HTR-8/SVneo (cell line): ENCODE results near the gene PMIS2.

Experiments
- DNase-seq: peaks from one replicate; pipeline ENCODE4 v3.0.0; 2011; ENCODE audit warnings: low spot score, mixed read lengths; ENCODE audit not compliant: insufficient read length
- FAIRE-seq: peaks from 2 replicates; lab custom pipeline; 2011; peaks lifted over from hg19 to GRCh38; lab: Jason Lieb, UNC

The PMIS2 gene

DNA sequence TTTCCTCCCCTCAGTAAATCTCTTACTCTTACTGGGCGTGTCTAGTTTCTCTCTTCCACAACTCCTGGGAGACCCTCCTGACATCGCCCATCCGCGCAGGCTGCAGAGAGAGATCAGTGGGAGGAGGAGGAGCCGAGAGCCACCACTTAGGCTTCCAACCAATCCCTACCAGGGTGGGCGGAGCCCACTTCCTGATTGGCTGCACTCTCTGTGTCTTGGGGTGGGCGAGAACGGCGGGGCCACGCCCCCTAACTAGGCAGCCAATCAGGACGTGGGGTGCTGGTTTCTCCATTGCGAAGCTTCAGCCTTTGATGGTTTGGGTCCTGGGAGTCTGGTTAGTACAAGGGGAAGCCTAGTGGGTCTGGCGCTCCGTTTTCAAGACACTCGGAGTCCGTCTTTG, at the start of gene PMIS2:
PMIS2 (plus strand) TSS at position 326 of the 400 bp plus-strand sequence. CDS start 87 bp downstream, outside the sequence.
- FAIRE-seq, result no peak
- no peak for DNase-seq

DNA sequence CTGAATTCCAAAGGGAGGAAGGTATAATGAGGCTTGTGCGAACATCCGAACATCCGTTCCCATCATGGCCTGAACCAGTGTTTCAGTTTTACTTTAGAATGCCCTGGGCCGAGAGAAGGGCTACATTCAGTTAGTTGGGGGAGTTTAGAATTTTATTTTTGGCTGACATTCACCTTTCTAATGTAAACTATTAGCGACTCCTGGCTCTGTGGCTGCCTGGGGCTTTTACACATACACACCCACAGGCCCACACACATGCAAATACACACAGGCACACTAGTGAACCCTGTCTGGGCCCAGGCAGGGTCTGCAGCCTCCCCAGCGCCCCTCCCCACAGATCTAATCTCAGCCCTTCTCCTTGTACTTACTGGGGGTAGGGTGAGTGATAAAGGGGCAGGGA, 46.7 kb upstream of the PMIS2 start:
- FAIRE-seq, result no peak
- DNase-seq, result no peak

DNA sequence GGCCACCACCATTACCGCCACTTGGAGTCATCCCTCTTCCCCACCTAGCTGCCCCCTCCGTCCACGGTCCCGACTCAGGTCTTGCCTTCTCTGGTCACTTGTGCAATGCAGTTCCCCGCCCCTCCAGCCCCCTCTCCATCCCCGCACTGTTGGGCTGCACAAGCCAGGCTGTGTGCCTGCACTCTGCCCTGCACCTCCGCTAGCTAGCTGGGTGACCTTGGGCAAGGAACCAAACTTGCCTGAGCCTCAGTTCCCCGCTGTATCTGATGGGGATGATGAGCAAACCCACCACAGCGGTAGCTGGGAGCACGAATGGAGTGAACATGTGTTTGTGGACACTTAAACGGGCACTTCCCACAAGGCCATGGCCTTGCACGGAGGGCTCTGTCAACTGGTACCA, 46.1 kb upstream of the PMIS2 start:
- no peak for DNase-seq
- no peak for FAIRE-seq

DNA sequence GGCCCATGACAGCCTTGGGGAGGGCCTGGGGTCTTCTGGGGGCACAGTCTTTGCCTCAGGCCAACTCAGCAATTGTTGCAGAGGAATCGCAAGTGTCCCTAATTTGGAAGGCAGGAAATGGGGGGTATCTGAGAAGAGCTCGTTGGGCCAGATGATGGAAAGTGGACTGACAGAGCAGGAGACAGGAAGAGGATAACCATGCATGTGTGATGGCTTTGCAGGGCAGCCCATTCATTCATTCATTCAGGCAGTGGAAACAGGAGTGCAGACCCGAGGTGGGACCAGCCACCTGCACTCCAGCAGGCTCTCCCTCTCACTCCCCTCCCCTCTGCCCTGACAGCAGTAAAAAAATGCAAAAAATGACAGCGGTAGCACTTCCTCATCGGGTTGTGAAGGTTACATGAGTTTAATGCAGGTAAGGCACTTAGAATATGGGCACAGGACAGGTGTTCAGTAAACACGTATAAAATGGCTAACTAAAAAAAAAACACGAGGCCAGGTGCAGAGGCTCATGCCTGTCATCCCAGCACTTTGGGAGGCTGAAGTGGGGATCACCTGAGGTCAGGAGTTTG, 45.5 kb upstream of the PMIS2 start:
- DNase-seq, result no peak
- FAIRE-seq, result peak; percentile 9

DNA sequence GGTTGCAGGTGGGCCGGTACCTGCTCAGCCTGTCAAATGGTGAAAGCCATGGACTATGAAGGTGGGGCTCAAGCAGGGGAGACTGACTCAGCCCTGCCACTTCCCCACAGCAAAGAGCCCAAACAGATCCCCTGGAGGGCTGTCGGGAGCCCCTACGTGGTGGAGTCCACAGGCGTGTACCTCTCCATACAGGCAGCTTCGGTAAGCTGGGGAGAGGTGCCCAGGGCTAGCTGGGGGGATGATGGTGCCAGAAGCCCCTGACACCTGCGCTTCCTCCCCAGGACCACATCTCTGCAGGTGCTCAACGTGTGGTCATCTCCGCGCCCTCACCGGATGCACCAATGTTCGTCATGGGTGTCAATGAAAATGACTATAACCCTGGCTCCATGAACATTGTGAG, 43.8 kb upstream of the PMIS2 start:
- FAIRE-seq, result no peak

DNA sequence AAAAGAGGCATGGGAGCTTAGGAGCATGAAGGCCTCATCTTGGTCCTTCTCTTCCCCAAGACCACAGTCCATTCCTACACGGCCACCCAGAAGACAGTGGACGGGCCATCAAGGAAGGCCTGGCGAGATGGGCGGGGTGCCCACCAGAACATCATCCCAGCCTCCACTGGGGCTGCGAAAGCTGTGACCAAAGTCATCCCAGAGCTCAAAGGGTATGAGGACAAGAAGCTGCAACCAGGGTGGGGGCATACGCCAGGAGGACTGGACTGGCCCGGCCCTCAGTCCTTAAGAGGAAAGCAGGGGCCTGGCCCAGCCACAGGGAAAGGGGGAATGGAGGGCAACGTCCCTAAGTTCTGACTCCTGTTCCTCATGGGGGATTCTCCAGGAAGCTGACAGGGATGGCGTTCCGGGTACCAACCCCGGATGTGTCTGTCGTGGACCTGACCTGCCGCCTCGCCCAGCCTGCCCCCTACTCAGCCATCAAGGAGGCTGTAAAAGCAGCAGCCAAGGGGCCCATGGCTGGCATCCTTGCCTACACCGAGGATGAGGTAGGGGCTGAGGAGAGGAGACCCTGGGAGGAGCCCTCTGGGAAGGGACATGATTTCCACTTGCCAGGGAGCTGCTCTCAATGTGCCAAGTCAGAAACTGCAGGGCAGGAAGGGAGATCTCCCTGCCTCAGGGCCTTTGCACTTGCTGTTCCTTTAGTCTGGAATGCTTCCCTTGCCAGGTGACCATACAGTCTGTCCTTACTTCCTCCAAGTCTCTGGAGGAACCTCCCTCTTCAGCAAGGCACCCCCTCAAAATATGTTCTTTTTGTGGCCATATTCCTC, 42.5 kb upstream of the PMIS2 start:
- FAIRE-seq (no peak), DNase-seq (no peak)

More for the DNA sequence above, 43.8 kb upstream of the PMIS2 start:
- DNase-seq, result no peak

DNA sequence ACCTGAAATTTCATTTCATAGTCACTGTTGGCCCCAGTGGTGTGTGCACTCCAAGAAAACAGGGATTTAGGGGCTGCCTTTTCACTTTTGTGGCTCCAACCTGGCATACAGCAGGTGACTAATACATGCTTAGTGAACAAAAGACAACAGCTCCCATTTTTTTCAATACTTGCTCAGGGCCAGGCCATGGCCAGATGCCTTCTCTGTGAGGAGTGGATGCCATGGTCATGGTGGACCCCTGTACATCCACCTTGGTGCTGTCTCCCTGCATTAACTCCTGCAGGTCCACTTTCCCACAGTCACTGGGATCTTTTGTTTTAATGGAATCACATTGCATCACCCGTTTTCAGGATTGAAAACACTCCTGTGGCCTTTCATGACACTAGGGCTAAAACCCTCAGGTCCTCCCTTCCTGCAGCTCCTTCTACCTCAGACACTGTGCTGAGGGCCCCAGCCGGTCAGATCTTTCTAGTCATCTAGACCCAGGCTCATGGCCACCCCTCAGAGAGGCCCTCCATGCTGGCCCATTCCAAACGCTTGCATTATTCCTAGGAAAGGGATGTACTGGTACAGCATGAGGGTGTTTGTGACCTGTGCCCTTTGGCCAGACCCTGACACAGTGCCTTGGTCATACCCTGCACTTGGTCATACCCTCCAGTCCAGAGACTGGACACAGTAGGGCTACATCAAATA, 41.7 kb upstream of the PMIS2 start:
- FAIRE-seq, result no peak

DNA sequence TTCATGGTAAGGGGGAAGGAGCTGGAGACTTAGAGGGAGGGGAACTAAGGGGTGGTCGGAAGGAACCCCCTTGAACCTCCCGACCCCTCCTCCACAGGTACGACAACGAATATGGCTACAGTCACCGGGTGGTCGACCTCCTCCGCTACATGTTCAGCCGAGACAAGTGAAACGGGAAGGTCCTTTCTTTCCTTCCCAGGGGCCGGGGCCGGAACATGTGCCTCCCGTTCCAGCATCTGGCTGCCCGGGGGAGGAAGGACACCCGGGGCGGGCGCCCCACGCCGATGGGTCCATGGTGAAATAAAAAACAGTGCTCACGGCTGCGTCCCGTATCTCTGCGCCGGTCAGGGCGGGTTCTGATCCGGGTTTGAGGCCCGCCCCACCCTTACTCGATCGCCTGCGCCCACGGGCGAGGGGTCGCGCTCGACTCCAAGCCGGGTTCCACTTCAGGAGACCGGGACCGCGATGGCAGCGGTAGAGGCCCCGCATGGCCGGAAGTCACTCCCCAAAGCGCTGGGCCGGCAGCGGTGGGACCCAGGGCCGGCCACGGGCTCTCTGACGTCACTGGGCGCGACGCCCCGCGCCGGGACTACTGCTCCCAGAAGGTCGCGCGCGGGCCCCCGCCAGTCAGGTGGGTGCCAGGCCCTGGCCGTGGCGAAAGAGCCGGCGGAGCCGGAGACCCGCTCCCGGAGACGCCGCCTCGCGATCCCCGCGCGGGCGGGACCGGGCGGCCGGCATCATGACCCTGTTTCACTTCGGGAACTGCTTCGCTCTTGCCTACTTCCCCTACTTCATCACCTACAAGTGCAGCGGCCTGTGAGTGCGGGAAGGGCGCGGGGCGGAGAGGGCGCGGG, 40.7 kb upstream of the PMIS2 start, which contains the start of gene TMEM147:
TMEM147 (plus strand) TSS at position 626 of the 854 bp plus-strand sequence; CDS start at position 740, 114 bp downstream.
- peak; percentile 65 for FAIRE-seq
- peak; percentile 98 for DNase-seq

More for the DNA sequence above, 41.7 kb upstream of the PMIS2 start:
- DNase-seq, result no peak

DNA sequence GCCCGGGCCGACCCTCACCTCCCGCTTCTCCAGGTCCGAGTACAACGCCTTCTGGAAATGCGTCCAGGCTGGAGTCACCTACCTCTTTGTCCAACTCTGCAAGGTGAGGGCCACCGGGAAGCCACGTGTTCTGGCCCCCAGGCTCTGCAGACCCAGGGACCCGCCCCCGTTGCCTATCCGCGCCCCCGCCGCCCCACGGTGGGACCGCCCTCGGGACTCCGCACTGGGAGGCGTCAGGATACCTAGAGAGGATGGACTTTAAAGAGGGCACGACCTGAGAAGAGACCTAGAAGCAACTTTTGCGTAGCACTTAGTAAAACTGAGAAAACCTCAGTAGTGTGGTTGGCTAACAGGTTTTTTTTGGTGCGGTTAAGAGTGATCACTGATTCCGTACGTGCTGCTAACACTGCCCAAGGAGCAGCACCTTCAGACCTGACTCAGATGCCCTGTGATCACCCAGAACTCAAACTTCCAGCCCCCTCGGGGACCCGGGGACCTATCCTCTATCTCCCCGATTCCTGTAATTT, 40.1 kb upstream of the PMIS2 start:
- DNase-seq (peak; percentile 35), FAIRE-seq (no peak)

DNA sequence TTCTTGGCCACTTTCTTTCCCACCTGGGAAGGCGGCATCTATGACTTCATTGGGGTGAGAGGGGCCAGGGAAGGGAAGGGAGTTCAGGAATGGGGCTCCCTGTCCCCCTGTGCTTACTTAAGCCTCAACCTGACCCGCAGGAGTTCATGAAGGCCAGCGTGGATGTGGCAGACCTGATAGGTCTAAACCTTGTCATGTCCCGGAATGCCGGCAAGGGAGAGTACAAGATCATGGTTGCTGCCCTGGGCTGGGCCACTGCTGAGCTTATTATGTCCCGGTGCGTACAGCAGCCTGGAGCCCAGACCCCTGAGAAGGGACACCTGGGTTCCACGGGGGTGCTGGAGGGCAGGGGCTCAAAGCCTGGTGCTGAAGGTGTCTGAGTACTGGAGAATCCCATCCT, 39.4 kb upstream of the PMIS2 start:
- FAIRE-seq, result no peak
- no peak for DNase-seq

DNA sequence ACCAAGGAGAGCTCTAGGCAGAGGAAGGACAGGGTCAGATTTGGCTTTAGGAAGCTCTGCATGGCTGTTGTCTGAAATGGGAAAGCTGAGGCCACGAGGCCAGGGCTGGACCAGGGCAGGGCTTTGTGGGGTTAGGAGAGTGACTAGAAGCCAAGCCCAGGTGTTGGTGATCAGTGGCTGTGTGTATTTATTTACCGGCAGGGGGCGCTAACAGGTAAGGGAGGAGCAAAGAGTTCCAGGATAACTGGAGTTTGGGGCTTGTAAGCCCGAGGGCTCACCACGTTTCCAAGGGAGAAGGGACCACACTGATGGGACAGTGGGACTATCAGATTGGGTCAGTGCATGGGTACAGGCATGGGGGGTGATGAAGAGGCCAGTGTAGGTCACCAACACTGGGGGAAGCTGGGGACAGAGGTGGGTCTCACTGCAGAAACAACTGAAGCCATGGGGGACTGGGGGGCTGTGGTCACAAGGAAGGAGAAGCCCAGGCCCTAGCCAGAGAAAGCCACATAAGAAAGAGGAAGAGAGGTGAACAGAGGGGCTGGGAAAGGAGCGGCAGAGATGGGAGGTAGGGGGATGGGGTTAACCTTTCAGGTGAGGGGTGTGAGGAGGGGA, 36.7 kb upstream of the PMIS2 start:
- FAIRE-seq (no peak), DNase-seq (peak; percentile 77)

DNA sequence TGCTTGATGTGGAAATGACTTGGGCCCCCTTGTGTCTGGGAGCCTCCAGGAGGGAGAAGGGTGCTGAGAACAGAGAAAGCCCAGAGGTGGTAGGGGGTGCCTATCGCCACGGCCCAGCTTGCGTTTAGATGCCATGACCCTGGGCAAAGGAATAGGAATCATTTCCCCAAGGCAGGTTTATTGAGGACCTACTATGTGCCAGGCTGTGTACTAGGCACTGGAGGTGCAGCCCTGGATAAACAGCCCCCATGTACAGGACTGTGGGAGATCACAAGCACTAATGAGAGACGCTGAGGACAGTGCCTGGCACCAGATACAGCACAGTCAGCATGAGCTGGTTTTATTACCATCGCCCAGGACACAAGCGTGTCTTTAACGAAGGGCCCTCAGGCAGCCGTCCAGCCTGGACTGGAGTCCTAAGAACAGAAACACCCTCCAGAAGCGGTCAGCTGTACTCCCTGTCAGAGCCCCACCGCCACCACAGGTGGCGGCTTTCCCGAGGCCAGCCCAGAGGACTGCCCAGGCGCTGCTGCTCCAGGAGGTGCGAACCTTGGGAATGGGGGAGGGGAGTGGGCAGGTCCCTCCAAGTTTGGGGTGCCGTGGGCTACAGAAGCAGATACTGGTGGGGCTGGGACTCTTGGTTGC, 36.0 kb upstream of the PMIS2 start:
- FAIRE-seq (no peak), DNase-seq (no peak)

DNA sequence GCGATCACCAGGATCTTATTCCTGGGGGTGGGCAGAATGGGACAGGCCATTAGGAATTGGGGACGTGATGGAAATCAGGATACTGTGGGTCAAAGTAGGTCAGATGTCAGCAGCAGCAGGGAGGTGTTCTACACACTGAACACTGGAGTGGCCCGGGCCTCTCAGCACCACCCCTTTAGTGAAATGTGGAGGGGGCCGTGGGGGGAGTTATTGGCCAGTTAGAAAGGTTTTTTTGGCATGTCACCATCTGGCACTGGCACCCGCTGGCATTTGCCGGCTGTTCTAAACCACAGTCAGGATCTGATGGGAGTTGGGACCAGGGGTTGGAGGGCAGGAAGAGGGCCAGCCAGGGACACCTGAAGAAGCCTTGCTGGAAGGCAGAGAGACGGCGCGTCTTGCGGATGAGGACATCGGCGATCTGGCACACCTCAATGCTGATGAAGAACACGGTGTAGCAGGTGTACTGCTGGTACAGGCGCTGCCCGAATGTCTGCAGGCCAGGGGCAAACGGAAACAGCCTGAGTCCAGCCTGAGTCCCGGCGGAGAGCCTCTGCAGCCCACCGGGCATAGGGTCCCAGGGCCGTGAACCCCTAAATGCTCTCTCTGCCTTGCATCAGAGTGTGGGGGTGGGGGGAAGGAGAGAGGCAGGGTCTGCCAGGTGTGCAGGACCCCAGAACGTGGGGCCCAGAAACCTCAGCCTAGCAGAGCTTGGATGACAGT, 34.7 kb upstream of the PMIS2 start:
- no peak for DNase-seq
- no peak for FAIRE-seq

DNA sequence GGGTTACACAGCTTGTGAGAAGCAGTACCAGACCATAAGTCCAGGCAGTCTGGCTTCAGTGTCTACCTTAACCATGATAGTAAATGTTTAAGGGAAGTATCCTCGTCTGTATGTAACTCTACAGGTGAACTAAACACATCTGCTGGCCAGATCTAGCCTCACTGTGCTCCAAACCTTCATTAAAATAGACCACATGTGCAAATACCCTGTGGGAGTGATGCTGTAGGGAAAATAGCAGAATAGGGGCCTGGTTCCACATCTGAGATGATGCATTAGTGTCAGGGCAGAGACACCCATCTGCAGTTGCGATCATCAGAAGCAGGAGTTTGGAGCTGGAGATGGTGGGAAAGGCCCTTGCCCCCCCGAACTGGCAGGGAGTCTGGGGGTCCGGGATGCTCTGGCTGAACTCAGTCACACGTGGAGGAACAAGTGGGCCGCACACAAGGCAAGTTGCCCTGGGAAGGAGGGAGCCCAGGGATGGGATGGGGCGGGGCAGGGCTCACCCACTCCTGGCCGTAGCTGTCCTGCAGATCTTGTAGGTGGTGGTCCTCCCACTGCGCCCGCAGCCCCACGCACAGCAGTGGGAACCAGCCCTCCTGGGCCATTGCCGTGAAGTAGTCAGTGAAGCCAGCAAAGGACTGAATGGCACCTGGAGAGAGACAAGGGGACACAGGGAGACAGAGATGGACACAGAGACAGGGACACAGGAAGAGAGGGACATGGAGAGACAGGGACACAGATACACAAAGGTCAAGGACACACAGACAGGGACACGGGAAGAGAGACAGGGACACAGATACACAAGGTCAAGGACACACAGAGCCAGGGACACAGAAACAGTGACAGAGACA, 33.2 kb upstream of the PMIS2 start:
- no peak for FAIRE-seq
- no peak for DNase-seq

DNA sequence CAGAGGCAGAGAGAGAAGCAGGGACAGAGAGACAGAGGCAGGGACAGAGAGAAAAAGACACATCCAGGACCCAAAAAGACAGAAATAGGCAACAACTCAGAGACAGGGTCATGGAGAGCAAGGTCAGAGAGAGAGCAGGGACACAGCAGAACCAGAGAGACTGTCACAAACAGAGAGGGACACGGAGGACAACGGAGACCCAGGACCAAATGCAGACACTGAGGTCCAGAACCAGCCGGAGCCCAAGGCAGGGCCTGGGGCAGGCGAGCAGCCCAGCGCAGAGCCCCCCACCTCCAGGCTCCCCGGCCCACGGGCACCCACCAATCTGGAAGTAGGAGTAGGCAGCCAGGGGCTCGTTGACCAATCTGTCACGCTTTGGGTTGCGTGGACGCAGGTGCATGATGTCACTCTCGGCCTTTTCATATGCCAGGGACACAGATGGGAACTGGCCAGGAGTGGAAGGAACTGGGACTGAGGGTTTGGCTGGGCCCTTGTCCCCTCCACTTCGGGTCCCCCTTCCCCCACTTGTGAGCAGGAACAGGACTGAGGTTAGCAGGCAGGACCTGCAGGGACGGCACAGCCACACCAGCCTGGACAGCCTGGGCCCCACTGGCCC, 32.5 kb upstream of the PMIS2 start:
- DNase-seq (no peak), FAIRE-seq (no peak)

DNA sequence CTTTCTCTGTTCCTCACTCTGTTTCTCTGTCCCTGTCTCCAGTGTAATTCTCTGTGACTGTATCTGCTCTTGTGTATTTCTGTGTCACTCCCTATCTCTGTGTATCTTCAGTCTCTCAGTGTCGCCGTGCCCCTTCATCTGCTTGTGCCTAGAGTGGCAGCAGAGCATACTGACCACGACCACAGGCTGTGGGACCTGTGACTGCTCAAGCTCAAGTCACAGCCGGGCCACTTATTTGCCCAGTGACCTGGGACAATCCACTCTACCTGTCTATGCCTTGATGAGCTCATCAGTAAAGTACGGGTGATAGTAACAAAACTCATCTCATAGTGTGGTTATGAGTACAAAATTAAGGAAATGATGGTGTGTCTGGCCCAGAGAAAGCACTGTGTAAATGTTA, 31.9 kb upstream of the PMIS2 start:
- DNase-seq, result no peak
- FAIRE-seq, result no peak
